ENCODE results near the gene HPSE2. TPM values are rescaled to one million over a fixed set of nuclear protein-coding genes. Genes with fewer than 3 reads are reported as not detected.

HPSE2 gene
- total and polyA plus RNA-seq, 4 donors = 0.05 TPM; not detected in 3

- H3K9ac ChIP-seq (ENCODE audit: low read depth in 1 of 2, low read length in 2 of 2) = no peak overlapping the region
- no peak overlapping the region for H3K4me3 ChIP-seq (ENCODE audit: low read depth in 1 of 3, low read length in 3 of 3)
- H3K36me3 ChIP-seq (ENCODE audit: control insufficient read depth in 4 of 4, insufficient read depth in 3 of 4, low read depth in 1 of 4, low read length in 3 of 4) = no peaks in the 10 kb centered on the region
- H3K27ac ChIP-seq (ENCODE audit: low read depth in 1 of 2, low read length in 2 of 2) = no peak overlapping the region
- no peaks in the 10 kb centered on the region for H3K27me3 ChIP-seq (ENCODE audit: control insufficient read depth in 4 of 4, insufficient read depth in 4 of 4, low read length in 3 of 4)
- H3K9me3 ChIP-seq (ENCODE audit: control insufficient read depth in 4 of 4, low read length in 3 of 4) = peaks cover 0 to 3% (median under 1%) of the 10 kb centered on the region in 4 donors
- TF ChIP-seq MAX (IDR thresholded peaks at IDR 0.05) = no peak
- TF ChIP-seq GABPA (IDR thresholded peaks at IDR 0.05 in 1 of 2, conservative IDR thresholded peaks at IDR 0.05 in 1 of 2) = no peak
- H3K4me1 ChIP-seq (ENCODE audit: control insufficient read depth in 4 of 4, insufficient read depth in 4 of 4, low read length in 3 of 4) = no peaks in the 10 kb centered on the region
- no peak for DNase-seq (ENCODE audit: low spot score)
These were observed 225.4 kb downstream of the HPSE2 start for GRCh38 chr10:99010286-99010685.

- Histone ChIP-seq H3K4me3 (ENCODE audit: low read depth in 1 of 3, low read length in 3 of 3) (no peak overlapping the region), H3K9ac (ENCODE audit: low read depth in 1 of 2, low read length in 2 of 2) (no peak overlapping the region), H3K27ac (ENCODE audit: low read depth in 1 of 2, low read length in 2 of 2) (no peak overlapping the region), H3K9me3 (ENCODE audit: control insufficient read depth in 4 of 4, low read length in 3 of 4) (peaks cover 0 to 15% (median 3%) of the 10 kb centered on the region in 4 donors), H3K27me3 (ENCODE audit: control insufficient read depth in 4 of 4, insufficient read depth in 4 of 4, low read length in 3 of 4) (no peaks in the 10 kb centered on the region), H3K4me1 (ENCODE audit: control insufficient read depth in 4 of 4, insufficient read depth in 4 of 4, low read length in 3 of 4) (no peaks in the 10 kb centered on the region), H3K36me3 (ENCODE audit: control insufficient read depth in 4 of 4, insufficient read depth in 3 of 4, low read depth in 1 of 4, low read length in 3 of 4) (no peaks in the 10 kb centered on the region)
- DNase-seq (ENCODE audit: low spot score) = no peak
- TF ChIP-seq EGR1 (IDR thresholded peaks at IDR 0.05; ENCODE audit: low read depth in 2 of 2) (no peak), REST (IDR thresholded peaks at IDR 0.05) (no peak), HNF4G (IDR thresholded peaks at IDR 0.05) (no peak)
- 53% methylated on average over 2 of the region's 2 CpGs for WGBS
These were observed 227.6 kb downstream of the HPSE2 start for GRCh38 chr10:99008054-99008453.

- no peak for DNase-seq (ENCODE audit: low spot score)
- Histone ChIP-seq H3K27me3 (ENCODE audit: control insufficient read depth in 4 of 4, insufficient read depth in 4 of 4, low read length in 3 of 4) (no peaks in the 10 kb centered on the region), H3K9ac (ENCODE audit: low read depth in 1 of 2, low read length in 2 of 2) (no peak overlapping the region), H3K36me3 (ENCODE audit: control insufficient read depth in 4 of 4, insufficient read depth in 3 of 4, low read depth in 1 of 4, low read length in 3 of 4) (no peaks in the 10 kb centered on the region), H3K4me3 (ENCODE audit: low read depth in 1 of 3, low read length in 3 of 3) (no peak overlapping the region), H3K9me3 (ENCODE audit: control insufficient read depth in 4 of 4, low read length in 3 of 4) (peaks cover 0 to 18% (median 3%) of the 10 kb centered on the region in 4 donors), H3K27ac (ENCODE audit: low read depth in 1 of 2, low read length in 2 of 2) (no peak overlapping the region), H3K4me1 (ENCODE audit: control insufficient read depth in 4 of 4, insufficient read depth in 4 of 4, low read length in 3 of 4) (no peaks in the 10 kb centered on the region)
- TF ChIP-seq MAX (IDR thresholded peaks at IDR 0.05) (no peak), REST (IDR thresholded peaks at IDR 0.05) (no peak), YY1 (IDR thresholded peaks at IDR 0.05) (no peak), GABPA (IDR thresholded peaks at IDR 0.05 in 1 of 2, conservative IDR thresholded peaks at IDR 0.05 in 1 of 2) (no peak), JUND (IDR thresholded peaks at IDR 0.05) (no peak), HNF4G (IDR thresholded peaks at IDR 0.05) (no peak), RAD21 (IDR thresholded peaks at IDR 0.05) (no peak), FOXA2 (IDR thresholded peaks at IDR 0.05) (no peak), HNF4A (conservative IDR thresholded peaks at IDR 0.05) (no peak)
These were observed 228.2 kb downstream of the HPSE2 start for GRCh38 chr10:99007457-99007856.
